ENCODE data around the gene NYAP2.

DNA sequence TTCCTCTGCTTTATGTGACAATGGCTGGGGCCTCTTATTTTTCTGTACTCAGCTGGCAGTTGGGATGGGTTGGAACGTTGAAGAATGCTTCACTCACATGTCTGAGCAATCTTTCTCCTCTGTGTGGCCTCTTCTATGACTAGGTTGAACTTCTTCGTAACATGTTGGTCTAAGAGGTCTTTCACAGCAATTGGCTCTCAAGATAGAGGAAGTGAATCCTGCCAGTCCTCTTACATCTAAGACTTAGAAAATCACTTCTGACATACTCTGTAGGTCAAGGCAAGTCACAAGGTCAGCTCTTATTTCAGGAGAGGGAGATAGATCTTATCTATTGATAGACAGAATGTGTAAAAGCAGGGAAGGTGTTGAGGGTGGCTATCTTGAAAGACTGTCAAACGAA lies 174.1 kb downstream of the NYAP2 start:
- TF ChIP-seq EZH2 (IDR thresholded peaks at IDR 0.05): no peak
- TF ChIP-seq, protein P1, sequence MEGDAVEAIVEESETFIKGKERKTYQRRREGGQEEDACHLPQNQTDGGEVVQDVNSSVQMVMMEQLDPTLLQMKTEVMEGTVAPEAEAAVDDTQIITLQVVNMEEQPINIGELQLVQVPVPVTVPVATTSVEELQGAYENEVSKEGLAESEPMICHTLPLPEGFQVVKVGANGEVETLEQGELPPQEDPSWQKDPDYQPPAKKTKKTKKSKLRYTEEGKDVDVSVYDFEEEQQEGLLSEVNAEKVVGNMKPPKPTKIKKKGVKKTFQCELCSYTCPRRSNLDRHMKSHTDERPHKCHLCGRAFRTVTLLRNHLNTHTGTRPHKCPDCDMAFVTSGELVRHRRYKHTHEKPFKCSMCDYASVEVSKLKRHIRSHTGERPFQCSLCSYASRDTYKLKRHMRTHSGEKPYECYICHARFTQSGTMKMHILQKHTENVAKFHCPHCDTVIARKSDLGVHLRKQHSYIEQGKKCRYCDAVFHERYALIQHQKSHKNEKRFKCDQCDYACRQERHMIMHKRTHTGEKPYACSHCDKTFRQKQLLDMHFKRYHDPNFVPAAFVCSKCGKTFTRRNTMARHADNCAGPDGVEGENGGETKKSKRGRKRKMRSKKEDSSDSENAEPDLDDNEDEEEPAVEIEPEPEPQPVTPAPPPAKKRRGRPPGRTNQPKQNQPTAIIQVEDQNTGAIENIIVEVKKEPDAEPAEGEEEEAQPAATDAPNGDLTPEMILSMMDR (IDR thresholded peaks at IDR 0.05 in 2 of 3, conservative IDR thresholded peaks at IDR 0.05 in 1 of 3; ENCODE audit: borderline replicate concordance in 1 of 3, insufficient read depth in 1 of 3, low read depth in 2 of 3, low read length in 2 of 3): no peak
- TF ChIP-seq, protein P2, sequence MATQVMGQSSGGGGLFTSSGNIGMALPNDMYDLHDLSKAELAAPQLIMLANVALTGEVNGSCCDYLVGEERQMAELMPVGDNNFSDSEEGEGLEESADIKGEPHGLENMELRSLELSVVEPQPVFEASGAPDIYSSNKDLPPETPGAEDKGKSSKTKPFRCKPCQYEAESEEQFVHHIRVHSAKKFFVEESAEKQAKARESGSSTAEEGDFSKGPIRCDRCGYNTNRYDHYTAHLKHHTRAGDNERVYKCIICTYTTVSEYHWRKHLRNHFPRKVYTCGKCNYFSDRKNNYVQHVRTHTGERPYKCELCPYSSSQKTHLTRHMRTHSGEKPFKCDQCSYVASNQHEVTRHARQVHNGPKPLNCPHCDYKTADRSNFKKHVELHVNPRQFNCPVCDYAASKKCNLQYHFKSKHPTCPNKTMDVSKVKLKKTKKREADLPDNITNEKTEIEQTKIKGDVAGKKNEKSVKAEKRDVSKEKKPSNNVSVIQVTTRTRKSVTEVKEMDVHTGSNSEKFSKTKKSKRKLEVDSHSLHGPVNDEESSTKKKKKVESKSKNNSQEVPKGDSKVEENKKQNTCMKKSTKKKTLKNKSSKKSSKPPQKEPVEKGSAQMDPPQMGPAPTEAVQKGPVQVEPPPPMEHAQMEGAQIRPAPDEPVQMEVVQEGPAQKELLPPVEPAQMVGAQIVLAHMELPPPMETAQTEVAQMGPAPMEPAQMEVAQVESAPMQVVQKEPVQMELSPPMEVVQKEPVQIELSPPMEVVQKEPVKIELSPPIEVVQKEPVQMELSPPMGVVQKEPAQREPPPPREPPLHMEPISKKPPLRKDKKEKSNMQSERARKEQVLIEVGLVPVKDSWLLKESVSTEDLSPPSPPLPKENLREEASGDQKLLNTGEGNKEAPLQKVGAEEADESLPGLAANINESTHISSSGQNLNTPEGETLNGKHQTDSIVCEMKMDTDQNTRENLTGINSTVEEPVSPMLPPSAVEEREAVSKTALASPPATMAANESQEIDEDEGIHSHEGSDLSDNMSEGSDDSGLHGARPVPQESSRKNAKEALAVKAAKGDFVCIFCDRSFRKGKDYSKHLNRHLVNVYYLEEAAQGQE (IDR thresholded peaks at IDR 0.05; ENCODE audit: low read depth): no peak
- no peak for TF ChIP-seq RAD21 (IDR thresholded peaks at IDR 0.05; ENCODE audit: low read depth)
- no peak for TF ChIP-seq ZFX (IDR thresholded peaks at IDR 0.05)
- TF ChIP-seq POLR2A (IDR thresholded peaks at IDR 0.05; ENCODE audit: borderline replicate concordance, extremely low read depth, insufficient read depth, insufficient read length): no peak
- TF ChIP-seq ELF1 (IDR thresholded peaks at IDR 0.05; ENCODE audit: borderline replicate concordance, low read depth): no peak

Data from HCT116 (cell line).